Adipose tissue (tissue), 3 donors: ENCODE data around the gene AMIGO2. TPM values are rescaled to one million over a fixed set of nuclear protein-coding genes. Genes with fewer than 3 reads are reported as not detected.
"Not testable (repeated sequence)": the region's sequence is repeated elsewhere in the genome, so short reads cannot be mapped to it uniquely, and the experiment has no call there.

Experiments
- H3K27ac ChIP-seq: one replicate; pipeline ENCODE4 v1.5.1; 2013; ENCODE audit warnings: low read depth, low read length
- WGBS, 3 donors: extraction: QIAGEN DNeasy Blood & Tissue Kit; methylation state at CpG; one replicate each; pipeline ENCODE4 v1.1.7; 2013; 5-methylcytosine and 5-hydroxymethylcytosine counted together
- polyA plus RNA-seq, 3 donors: library from polyadenylated mRNA; stranded (reverse); fragments of 200-250 nt; gene quantifications; one replicate each; pipeline ENCODE4 v1.2.3, GENCODE V29; 2013
- donor health status: healthy with polysubstance abuse.
- donor health status: Bipolar disorder and iron deficiency.
- donor health status: healthy.

The AMIGO2 gene
- polyA plus RNA-seq, 3 donors, result 1.7 to 14.0 (median 3.6) TPM

- no peak overlapping the region for H3K27ac ChIP-seq
- 4 to 6% (median 5%) methylated on average over 17 of the region's 17 CpGs for WGBS, 3 donors
These were observed 859 bp downstream of the AMIGO2 start for GRCh38 chr12:47078733-47079467.

GRCh38 chr12:47078086-47078395 lies 1.7 kb downstream of the AMIGO2 start:
- WGBS, 3 donors, result 91 to 95% (median 94%) methylated on average over 8 of the region's 8 CpGs
- H3K27ac ChIP-seq, result no peak overlapping the region

GRCh38 chr12:47077206-47078085 lies 2.3 kb downstream of the AMIGO2 start:
- WGBS, 3 donors, result 84 to 94% (median 92%) methylated on average over 17 of the region's 17 CpGs
- H3K27ac ChIP-seq, result no peak overlapping the region

GRCh38 chr12:47075192-47076084 lies 4.3 kb downstream of the AMIGO2 start:
- 93 to 94% (median 93%) methylated on average over 7 of the region's 7 CpGs for WGBS, 3 donors
- no peak overlapping the region for H3K27ac ChIP-seq

GRCh38 chr12:47074757-47075156 lies 5.0 kb downstream of the AMIGO2 start:
- H3K27ac ChIP-seq, result no peak overlapping the region
- WGBS, 3 donors, result 92 to 99% (median 93%) methylated on average over 2 of the region's 2 CpGs

- WGBS, 3 donors, result 90 to 94% (median 90%) methylated on average over 3 of the region's 3 CpGs
- no peak overlapping the region for H3K27ac ChIP-seq
These were observed 5.8 kb downstream of the AMIGO2 start for GRCh38 chr12:47073951-47074350.

- 44 to 57% (median 52%) methylated on average over 5 of the region's 5 CpGs for WGBS, 3 donors
- no peak overlapping the region for H3K27ac ChIP-seq
These were observed 8.4 kb downstream of the AMIGO2 start for GRCh38 chr12:47071241-47071852.

- WGBS, 3 donors, result 74 to 96% (median 92%) methylated on average over 1 of the region's 1 CpG
- no peak overlapping the region for H3K27ac ChIP-seq
These were observed 9.4 kb downstream of the AMIGO2 start for GRCh38 chr12:47070310-47070709.

GRCh38 chr12:47068539-47068938 lies 11.2 kb downstream of the AMIGO2 start:
- 74 to 87% (median 77%) methylated on average over 6 of the region's 6 CpGs for WGBS, 3 donors
- no peak overlapping the region for H3K27ac ChIP-seq

GRCh38 chr12:47067771-47068431 lies 11.9 kb downstream of the AMIGO2 start:
- 76 to 80% (median 80%) methylated on average over 5 of the region's 5 CpGs for WGBS, 3 donors
- H3K27ac ChIP-seq, result no peak overlapping the region

GRCh38 chr12:47067176-47067575 lies 12.6 kb downstream of the AMIGO2 start:
- 95 to 99% (median 97%) methylated on average over 1 of the region's 1 CpG for WGBS, 3 donors

GRCh38 chr12:47066278-47067025 lies 13.3 kb downstream of the AMIGO2 start:
- WGBS, 3 donors, result 47 to 67% (median 64%) methylated on average over 6 of the region's 6 CpGs
- no peak overlapping the region for H3K27ac ChIP-seq

More at GRCh38 chr12:47067176-47067575, 12.6 kb downstream of the AMIGO2 start:
- no peak overlapping the region for H3K27ac ChIP-seq

GRCh38 chr12:47065546-47065945 lies 14.2 kb downstream of the AMIGO2 start:
- H3K27ac ChIP-seq, result no peak overlapping the region
- 77 to 88% (median 85%) methylated on average over 1 of the region's 1 CpG for WGBS, 3 donors

GRCh38 chr12:47058640-47059039 lies 21.1 kb downstream of the AMIGO2 start:
- not testable (repeated sequence) for H3K27ac ChIP-seq
- WGBS, 3 donors, result 90 to 95% (median 91%) methylated on average over 1 to 2 of the region's 2 CpGs

- H3K27ac ChIP-seq, result not testable (repeated sequence)
- 83 to 91% (median 87%) methylated on average over 10 to 12 of the region's 12 CpGs for WGBS, 3 donors
These were observed 22.8 kb downstream of the AMIGO2 start for GRCh38 chr12:47056944-47057343.

- WGBS, 3 donors, result 43 to 60% (median 51%) methylated on average over 3 of the region's 3 CpGs
These were observed 23.9 kb downstream of the AMIGO2 start for GRCh38 chr12:47055856-47056255.

GRCh38 chr12:47054659-47055058 lies 25.1 kb downstream of the AMIGO2 start:
- no peak overlapping the region for H3K27ac ChIP-seq
- WGBS, 3 donors, result 86 to 97% (median 87%) methylated on average over 4 of the region's 4 CpGs

More at GRCh38 chr12:47055856-47056255, 23.9 kb downstream of the AMIGO2 start:
- not testable (repeated sequence) for H3K27ac ChIP-seq
